ENCODE data around the gene EPB41L5.

EPB41L5 gene

GRCh38 chr2:120104772-120105171, 91.9 kb downstream of the EPB41L5 start:
- TF ChIP-seq POLR2AphosphoS5 (IDR thresholded peaks at IDR 0.05; ENCODE audit: low read depth, low read length) (no peak), REST (IDR thresholded peaks at IDR 0.05; ENCODE audit: insufficient read depth in 1 of 2, low read depth in 2 of 2, low read length in 2 of 2) (no peak), TAF1 (IDR thresholded peaks at IDR 0.05; ENCODE audit: borderline replicate concordance, insufficient read depth, low read length) (no peak)

- TF ChIP-seq TAF1 (IDR thresholded peaks at IDR 0.05; ENCODE audit: borderline replicate concordance, insufficient read depth, low read length) = no peak
- TF ChIP-seq SIN3A (IDR thresholded peaks at IDR 0.05; ENCODE audit: borderline replicate concordance, insufficient read depth, low read length) = no peak
- no peak for TF ChIP-seq FOXP2 (optimal IDR thresholded peaks at IDR 0.05; ENCODE audit: borderline replicate concordance, extremely low read depth, extremely low read length, insufficient read depth)
- TF ChIP-seq POLR2AphosphoS5 (IDR thresholded peaks at IDR 0.05; ENCODE audit: low read depth, low read length) = no peak
- no peak for TF ChIP-seq REST (IDR thresholded peaks at IDR 0.05; ENCODE audit: insufficient read depth in 1 of 2, low read depth in 2 of 2, low read length in 2 of 2)
Observed at GRCh38 chr2:120105360-120105759, 92.5 kb downstream of the EPB41L5 start.

- TF ChIP-seq TAF1 (IDR thresholded peaks at IDR 0.05; ENCODE audit: borderline replicate concordance, insufficient read depth, low read length) (no peak), SIN3A (IDR thresholded peaks at IDR 0.05; ENCODE audit: borderline replicate concordance, insufficient read depth, low read length) (no peak), REST (IDR thresholded peaks at IDR 0.05; ENCODE audit: insufficient read depth in 1 of 2, low read depth in 2 of 2, low read length in 2 of 2) (no peak), POLR2AphosphoS5 (IDR thresholded peaks at IDR 0.05; ENCODE audit: low read depth, low read length) (no peak), FOXP2 (optimal IDR thresholded peaks at IDR 0.05; ENCODE audit: borderline replicate concordance, extremely low read depth, extremely low read length, insufficient read depth) (no peak)
Observed at GRCh38 chr2:120108049-120108448, 95.2 kb downstream of the EPB41L5 start.

GRCh38 chr2:120108749-120109148, 95.9 kb downstream of the EPB41L5 start:
- no peak for TF ChIP-seq TAF1 (IDR thresholded peaks at IDR 0.05; ENCODE audit: borderline replicate concordance, insufficient read depth, low read length)
- no peak for TF ChIP-seq FOXP2 (optimal IDR thresholded peaks at IDR 0.05; ENCODE audit: borderline replicate concordance, extremely low read depth, extremely low read length, insufficient read depth)
- TF ChIP-seq POLR2AphosphoS5 (IDR thresholded peaks at IDR 0.05; ENCODE audit: low read depth, low read length) = no peak
- TF ChIP-seq SIN3A (IDR thresholded peaks at IDR 0.05; ENCODE audit: borderline replicate concordance, insufficient read depth, low read length) = no peak
- no peak for TF ChIP-seq REST (IDR thresholded peaks at IDR 0.05; ENCODE audit: insufficient read depth in 1 of 2, low read depth in 2 of 2, low read length in 2 of 2)
